ENCODE data around the gene ASB1.

ASB1 gene

DNA sequence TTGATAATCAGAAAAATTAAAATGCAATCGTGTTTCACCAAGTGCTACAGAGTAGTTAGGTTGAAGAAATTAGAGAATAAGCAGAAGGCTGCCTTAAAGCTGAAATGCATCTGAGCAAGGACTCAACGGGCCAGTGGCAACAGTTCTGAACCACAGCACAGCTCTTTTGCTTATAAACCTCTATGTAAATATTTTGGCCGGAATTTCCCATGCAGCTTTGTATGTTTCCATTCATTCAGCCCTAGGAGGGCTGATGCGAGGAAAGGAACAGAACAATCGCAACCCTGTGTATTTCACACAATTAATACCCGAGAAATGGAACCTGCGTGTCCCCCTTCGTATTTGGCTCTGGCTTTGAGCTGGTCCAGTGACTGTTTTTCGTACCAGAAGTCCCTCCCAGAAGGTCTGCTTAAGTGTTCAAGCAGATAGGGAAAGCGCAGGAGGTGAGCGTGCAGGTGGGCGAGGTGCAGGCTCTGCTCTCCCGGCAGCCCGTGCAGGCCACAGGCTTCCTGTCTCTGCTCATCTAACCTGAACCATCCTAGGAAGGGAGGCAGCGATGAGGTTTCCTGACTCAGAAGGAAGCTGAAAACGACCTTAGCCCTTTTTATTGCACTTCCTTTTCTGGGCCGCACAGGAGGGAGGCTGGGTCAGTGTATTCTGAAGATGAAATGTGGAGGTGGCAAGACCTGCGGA, 67.3 kb downstream of the ASB1 start:
- no peak overlapping the region for H3K27ac ChIP-seq (ENCODE audit: low read length)
- no peaks in the 10 kb centered on the region for H3K36me3 ChIP-seq (ENCODE audit: insufficient read depth, low read depth, low read length)
- no peak overlapping the region for H3K9ac ChIP-seq (ENCODE audit: low read depth, low read length)
- H3K9me3 ChIP-seq (ENCODE audit: insufficient read depth, low read depth, low read length), result no peaks in the 10 kb centered on the region
- H3K27me3 ChIP-seq (ENCODE audit: insufficient read depth, low read length), result no peaks in the 10 kb centered on the region
- H3K4me1 ChIP-seq (ENCODE audit: insufficient read depth, low read length), result no peaks in the 10 kb centered on the region; the same call in 1 of the 2 replicates
- H3K4me3 ChIP-seq (ENCODE audit: low read length), result no peak overlapping the region

- Histone ChIP-seq H3K36me3 (ENCODE audit: insufficient read depth, low read depth, low read length) (no peaks in the 10 kb centered on the region), H3K27ac (ENCODE audit: low read length) (no peak overlapping the region), H3K4me3 (ENCODE audit: low read length) (no peak overlapping the region), H3K27me3 (ENCODE audit: insufficient read depth, low read length) (no peaks in the 10 kb centered on the region), H3K4me1 (ENCODE audit: insufficient read depth, low read length) (no peaks in the 10 kb centered on the region; the same call in 1 of the 2 replicates), H3K9ac (ENCODE audit: low read depth, low read length) (no peak overlapping the region), H3K9me3 (ENCODE audit: insufficient read depth, low read depth, low read length) (no peaks in the 10 kb centered on the region)
Measured at GRCh38 chr2:238494573-238494961, 67.8 kb downstream of the ASB1 start.

DNA sequence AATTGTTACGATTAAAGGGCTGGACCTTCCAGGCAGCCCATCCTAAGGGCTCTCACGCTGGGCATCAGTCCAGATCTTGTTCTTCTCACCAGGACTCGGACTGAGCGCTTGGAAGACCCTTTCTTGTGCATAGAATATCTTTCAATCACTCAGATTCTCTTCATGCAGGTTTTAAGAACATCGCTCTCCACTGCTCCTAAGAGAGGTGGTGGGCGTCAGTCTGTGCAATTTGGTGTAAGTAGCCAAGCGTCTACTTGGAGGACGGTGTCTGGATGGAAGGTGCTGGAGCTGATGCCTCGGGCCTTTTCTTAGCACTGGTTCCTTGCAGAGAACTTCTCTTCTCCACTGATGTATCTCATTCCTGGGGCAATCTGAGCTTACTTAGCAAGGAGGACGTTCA, 68.7 kb downstream of the ASB1 start:
- Histone ChIP-seq H3K9ac (ENCODE audit: low read depth, low read length) (no peak overlapping the region), H3K4me1 (ENCODE audit: insufficient read depth, low read length) (no peaks in the 10 kb centered on the region; the same call in 1 of the 2 replicates), H3K9me3 (ENCODE audit: insufficient read depth, low read depth, low read length) (no peaks in the 10 kb centered on the region), H3K4me3 (ENCODE audit: low read length) (no peak overlapping the region), H3K27ac (ENCODE audit: low read length) (no peak overlapping the region), H3K27me3 (ENCODE audit: insufficient read depth, low read length) (no peaks in the 10 kb centered on the region), H3K36me3 (ENCODE audit: insufficient read depth, low read depth, low read length) (no peaks in the 10 kb centered on the region)

DNA sequence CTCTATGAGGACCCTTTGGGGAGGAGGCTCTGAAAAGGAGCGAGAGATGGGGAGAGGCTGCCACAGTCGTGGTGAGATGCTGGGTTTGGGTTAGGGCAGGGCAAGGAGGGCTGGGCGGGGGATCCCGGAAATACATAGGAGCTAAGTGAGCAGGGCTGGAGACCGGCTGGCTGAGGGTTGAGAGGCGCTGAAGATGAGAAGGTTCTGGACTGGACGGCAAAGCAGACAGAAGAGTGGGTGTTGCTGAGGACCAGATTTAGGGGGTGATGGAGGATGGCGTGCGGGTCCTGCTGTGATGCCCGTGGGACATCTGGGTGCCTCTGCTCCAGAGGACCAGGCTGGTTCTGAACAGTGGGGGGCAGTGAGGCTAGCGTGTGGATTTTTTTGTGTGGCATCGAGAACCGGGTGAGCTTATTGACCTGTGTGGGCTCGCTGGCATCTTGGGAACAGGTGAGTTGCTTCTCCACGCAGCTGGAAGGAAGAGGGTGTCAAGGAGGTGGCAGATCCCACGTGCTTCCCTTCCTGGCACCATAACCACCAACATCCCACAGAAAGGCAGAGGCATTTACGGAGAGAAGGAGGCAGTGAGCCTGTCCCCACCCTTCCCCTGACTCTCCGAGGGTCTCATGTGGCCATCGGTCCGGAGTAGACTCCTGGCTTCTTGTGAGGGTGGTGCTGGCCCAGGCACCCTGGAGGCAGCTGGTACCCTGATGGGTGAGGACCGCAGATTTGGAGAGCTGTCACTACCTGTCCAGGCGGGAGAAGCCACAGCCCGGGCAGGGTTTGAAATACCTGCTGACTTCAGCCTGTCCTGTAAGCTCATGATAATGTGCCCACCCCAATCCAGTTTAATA, 70.3 kb downstream of the ASB1 start:
- H3K27ac ChIP-seq (ENCODE audit: low read length), result no peak overlapping the region
- H3K36me3 ChIP-seq (ENCODE audit: insufficient read depth, low read depth, low read length), result no peaks in the 10 kb centered on the region
- no peaks in the 10 kb centered on the region; the same call in 1 of the 2 replicates for H3K4me1 ChIP-seq (ENCODE audit: insufficient read depth, low read length)
- no peaks in the 10 kb centered on the region for H3K27me3 ChIP-seq (ENCODE audit: insufficient read depth, low read length)
- H3K9ac ChIP-seq (ENCODE audit: low read depth, low read length), result no peak overlapping the region
- H3K4me3 ChIP-seq (ENCODE audit: low read length), result no peak overlapping the region
- H3K9me3 ChIP-seq (ENCODE audit: insufficient read depth, low read depth, low read length), result no peaks in the 10 kb centered on the region

GRCh38 chr2:238497610-238498005, 70.9 kb downstream of the ASB1 start:
- no peaks in the 10 kb centered on the region for H3K9me3 ChIP-seq (ENCODE audit: insufficient read depth, low read depth, low read length)
- H3K27ac ChIP-seq (ENCODE audit: low read length), result no peak overlapping the region
- no peak overlapping the region for H3K4me3 ChIP-seq (ENCODE audit: low read length)
- H3K36me3 ChIP-seq (ENCODE audit: insufficient read depth, low read depth, low read length), result no peaks in the 10 kb centered on the region
- no peak overlapping the region for H3K9ac ChIP-seq (ENCODE audit: low read depth, low read length)
- H3K4me1 ChIP-seq (ENCODE audit: insufficient read depth, low read length), result no peaks in the 10 kb centered on the region; the same call in 1 of the 2 replicates
- H3K27me3 ChIP-seq (ENCODE audit: insufficient read depth, low read length), result no peaks in the 10 kb centered on the region

- Histone ChIP-seq H3K9ac (ENCODE audit: low read depth, low read length) (no peak overlapping the region), H3K27ac (ENCODE audit: low read length) (no peak overlapping the region), H3K4me3 (ENCODE audit: low read length) (no peak overlapping the region), H3K27me3 (ENCODE audit: insufficient read depth, low read length) (no peaks in the 10 kb centered on the region), H3K9me3 (ENCODE audit: insufficient read depth, low read depth, low read length) (no peaks in the 10 kb centered on the region), H3K36me3 (ENCODE audit: insufficient read depth, low read depth, low read length) (no peaks in the 10 kb centered on the region), H3K4me1 (ENCODE audit: insufficient read depth, low read length) (no peaks in the 10 kb centered on the region)
Measured at GRCh38 chr2:238498188-238498587, 71.5 kb downstream of the ASB1 start.

GRCh38 chr2:238498691-238499295, 72.1 kb downstream of the ASB1 start:
- Histone ChIP-seq H3K36me3 (ENCODE audit: insufficient read depth, low read depth, low read length) (no peaks in the 10 kb centered on the region), H3K4me1 (ENCODE audit: insufficient read depth, low read length) (no peaks in the 10 kb centered on the region), H3K4me3 (ENCODE audit: low read length) (no peak overlapping the region), H3K9me3 (ENCODE audit: insufficient read depth, low read depth, low read length) (no peaks in the 10 kb centered on the region), H3K9ac (ENCODE audit: low read depth, low read length) (no peak overlapping the region), H3K27me3 (ENCODE audit: insufficient read depth, low read length) (no peaks in the 10 kb centered on the region), H3K27ac (ENCODE audit: low read length) (no peak overlapping the region)

DNA sequence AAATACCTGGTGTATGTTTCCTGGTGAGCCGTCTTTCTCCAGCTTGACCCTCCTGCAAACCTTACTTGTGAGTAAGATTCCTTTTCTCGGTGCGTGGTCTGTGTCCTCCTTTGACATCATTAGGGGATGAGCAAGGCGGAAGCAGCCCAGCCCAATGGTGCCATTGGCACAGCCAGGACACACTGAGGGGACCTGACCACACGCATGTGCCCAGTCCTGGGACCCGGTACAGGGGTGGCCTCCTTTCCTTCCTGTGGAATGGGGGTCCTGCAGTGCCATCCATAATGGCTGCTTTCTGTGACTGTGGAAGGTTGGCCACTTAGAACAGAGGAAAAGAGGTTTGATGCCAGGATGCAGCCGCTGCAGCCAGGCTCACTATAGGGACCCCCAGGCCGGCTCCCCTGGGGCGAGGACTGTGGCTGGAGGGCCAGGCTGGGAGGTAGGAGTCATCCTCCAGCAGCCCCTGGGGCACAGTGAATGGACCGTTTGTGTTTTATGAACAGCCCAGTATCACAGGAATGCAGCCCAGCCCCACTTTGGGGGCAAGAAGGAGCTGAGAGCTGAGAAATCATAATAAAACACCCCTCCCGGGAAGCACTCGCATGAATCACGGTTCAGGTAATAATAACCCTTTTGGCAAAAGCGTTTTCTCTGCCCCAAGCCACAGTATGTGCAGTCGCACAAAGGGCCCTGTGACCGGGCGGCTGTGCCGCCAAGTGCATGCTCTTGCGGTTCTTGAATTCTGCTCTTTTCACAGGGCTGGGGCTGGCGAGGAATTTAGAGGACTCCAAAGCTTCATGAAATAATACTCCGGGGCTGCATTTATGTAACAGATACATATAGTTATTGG, 73.2 kb downstream of the ASB1 start:
- Histone ChIP-seq H3K9me3 (ENCODE audit: insufficient read depth, low read depth, low read length) (no peaks in the 10 kb centered on the region), H3K4me3 (ENCODE audit: low read length) (no peak overlapping the region), H3K9ac (ENCODE audit: low read depth, low read length) (no peak overlapping the region), H3K4me1 (ENCODE audit: insufficient read depth, low read length) (no peaks in the 10 kb centered on the region), H3K27me3 (ENCODE audit: insufficient read depth, low read length) (no peaks in the 10 kb centered on the region), H3K27ac (ENCODE audit: low read length) (no peak overlapping the region), H3K36me3 (ENCODE audit: insufficient read depth, low read depth, low read length) (no peaks in the 10 kb centered on the region)

GRCh38 chr2:238501311-238501710, 74.6 kb downstream of the ASB1 start:
- no peaks in the 10 kb centered on the region for H3K4me1 ChIP-seq (ENCODE audit: insufficient read depth, low read length)

More at GRCh38 chr2:238501311-238501710, 74.6 kb downstream of the ASB1 start:
- H3K27me3 ChIP-seq (ENCODE audit: insufficient read depth, low read length), result no peaks in the 10 kb centered on the region
- H3K36me3 ChIP-seq (ENCODE audit: insufficient read depth, low read depth, low read length), result no peaks in the 10 kb centered on the region
- no peak overlapping the region for H3K9ac ChIP-seq (ENCODE audit: low read depth, low read length)
- no peaks in the 10 kb centered on the region for H3K9me3 ChIP-seq (ENCODE audit: insufficient read depth, low read depth, low read length)
- H3K27ac ChIP-seq (ENCODE audit: low read length), result no peak overlapping the region
- no peak overlapping the region for H3K4me3 ChIP-seq (ENCODE audit: low read length)
